H1 (cell line): ENCODE results near the gene PLCL2. TPM values are rescaled to one million over a fixed set of nuclear protein-coding genes. Genes with fewer than 3 reads are reported as not detected.

Experiments
- CHD7 ChIP-seq: fragments of 300-600 bp; sonication (generic); IDR thresholded peaks from 2 replicates; pipeline ENCODE4 v1.7.1; 2012; ENCODE audit warnings: low read length, moderate library complexity, mild to moderate bottlenecking, inconsistent platforms; ENCODE audit not compliant: insufficient replicate concordance
- JUND ChIP-seq: IDR thresholded peaks from 2 replicates; pipeline ENCODE4 v1.6.1; 2011; ENCODE audit warnings: mild to moderate bottlenecking, improper control_type of control experiment, low read length
- MAFK ChIP-seq: IDR thresholded peaks from 2 replicates; pipeline ENCODE4 v1.6.1; 2012; ENCODE audit warnings: low read depth, mild to moderate bottlenecking, improper control_type of control experiment, low read length
- polyA plus RNA-seq, 7 experiments: library from polyadenylated mRNA; depleted of rRNA in 3 of 7; stranded (reverse) in 5 of 7; unstranded in 2 of 7; fragments of >200 nt in 5 of 7; fragments of 200-250 nt in 2 of 7; gene quantifications; 1 replicate in 5 of 7; 2 replicates in 1 of 7; 4 replicates in 1 of 7; pipeline versions ENCODE4 v1.2.1 to v1.2.3, GENCODE V29; 2011 to 2013; ENCODE audit warnings: missing spikeins in 2 of 7, mixed read lengths in 2 of 7
- total RNA-seq: library from RNA; stranded (reverse); fragmentation: NEBNext Ultra II Directional; extraction: Animal tissue kit (Norgen Biotek cat#: 25700); gene quantifications from 2 replicates; pipeline ENCODE4 v1.2.1, GENCODE V29; 2021

PLCL2 gene
- total and polyA plus RNA-seq, 2 of the 8 experiments (the other 6 are each of a cell fraction or from before 2014, with no cell fraction given) = 3.5 to 6.8 TPM

- TF ChIP-seq CHD7 = no peak
- TF ChIP-seq MAFK = no peak
- no peak for TF ChIP-seq JUND
Measured at GRCh38 chr3:16841041-16841753, 43.6 kb upstream of the PLCL2 start (continued).
